ENCODE results near the gene SORBS1. TPM values are rescaled to one million over a fixed set of nuclear protein-coding genes. Genes with fewer than 3 reads are reported as not detected.

Gene SORBS1
- total and polyA plus RNA-seq, 9 of the 15 experiments (the other 6 are each of a cell fraction or from before 2014, with no cell fraction given): 2.0 to 13.3 (median 6.5) TPM

DNA sequence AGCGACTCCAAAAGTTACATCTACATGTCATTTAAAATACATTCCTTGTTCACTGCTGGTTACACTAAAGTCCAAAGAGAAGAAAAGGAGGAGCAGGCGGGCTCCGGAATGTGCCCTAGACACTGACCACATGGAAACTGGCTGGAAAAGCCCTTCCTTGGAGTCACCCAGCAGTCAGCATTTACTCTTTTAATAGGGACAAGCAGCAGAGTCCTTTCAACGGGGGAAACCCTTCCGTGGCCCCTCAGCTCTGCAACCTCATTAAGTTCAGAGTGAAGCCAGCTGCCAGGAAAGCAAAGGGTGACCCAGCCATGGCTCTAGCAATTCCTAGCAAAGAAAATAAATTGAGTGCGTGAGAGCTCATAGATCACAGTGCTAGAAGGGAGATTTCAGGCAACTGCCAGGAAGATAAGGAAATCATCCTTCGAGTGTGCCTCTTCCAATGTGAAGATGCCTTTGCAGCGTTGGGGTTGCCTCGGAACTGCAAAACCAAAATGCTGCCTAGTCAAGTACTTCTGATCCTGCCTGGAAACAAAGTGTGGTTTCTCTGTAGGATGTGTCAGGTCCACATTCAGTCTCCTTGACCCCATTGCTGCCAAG, 101.6 kb downstream of the SORBS1 start:
- in situ Hi-C loops (cut with MboI) (no loop called here), intact Hi-C loops (cut with micrococcal nuclease) (no loop called here)
- Histone ChIP-seq H3K4me3 (no peak overlapping the region), H2AFZ (ENCODE audit: low read depth, low read length) (no peak overlapping the region), H3K4me1 (replicated peaks in 1 of 2; ENCODE audit: control insufficient read depth in 2 of 2, insufficient read depth in 2 of 2, low read length in 2 of 2) (no peaks in the 10 kb centered on the region; a peak in 1 of 5 replicates), H3K9ac (ENCODE audit: insufficient read depth in 1 of 2, low read depth in 2 of 2, low read length in 2 of 2) (no peak overlapping the region), H3K9me3 (replicated peaks; ENCODE audit: control insufficient read depth, insufficient read depth, low read depth, low read length) (no peaks in the 10 kb centered on the region), H3K9me1 (ENCODE audit: control insufficient read depth, insufficient read depth, low read length) (no peaks in the 10 kb centered on the region), H3K36me3 (ENCODE audit: control insufficient read depth, insufficient read depth, low read length) (no peaks in the 10 kb centered on the region), H3K79me2 (ENCODE audit: control insufficient read depth, insufficient read depth, low read length) (no peaks in the 10 kb centered on the region), H3K27me3 (ENCODE audit: control insufficient read depth in 2 of 2, insufficient read depth in 2 of 2, low read length in 2 of 2) (no peaks in the 10 kb centered on the region), H4K20me1 (replicated peaks; ENCODE audit: control insufficient read depth, insufficient read depth, low read length) (no peaks in the 10 kb centered on the region), H3K4me2 (ENCODE audit: insufficient read depth, low read length) (no peak overlapping the region), H3K27ac (ENCODE audit: extremely low read depth, low read depth, low read length) (no peak overlapping the region)
- WGBS (ENCODE audit: insufficient coverage, low coverage, missing lambda C conversion rate): 67% methylated on average over 6 of the region's 9 CpGs
- ChIA-PET POLR2A (interaction anchor here (0.6 kb wide), 2 partner anchors 121 to 296 kb away, joined by 3 to 4 read pairs; no protein-coding TSS in a partner anchor), CTCF (ENCODE audit: low intra/inter-chr PET ratio) (no interaction called here)
- TF ChIP-seq ZEB2 (IDR thresholded peaks at IDR 0.05) (no peak), TSC22D4 (tag; IDR thresholded peaks at IDR 0.05) (no peak), LARP7 (IDR thresholded peaks at IDR 0.05) (no peak), ZNF668 (CRISPR knock-in tag; IDR thresholded peaks at IDR 0.05) (no peak)
- TF ChIP-seq, protein P1, sequence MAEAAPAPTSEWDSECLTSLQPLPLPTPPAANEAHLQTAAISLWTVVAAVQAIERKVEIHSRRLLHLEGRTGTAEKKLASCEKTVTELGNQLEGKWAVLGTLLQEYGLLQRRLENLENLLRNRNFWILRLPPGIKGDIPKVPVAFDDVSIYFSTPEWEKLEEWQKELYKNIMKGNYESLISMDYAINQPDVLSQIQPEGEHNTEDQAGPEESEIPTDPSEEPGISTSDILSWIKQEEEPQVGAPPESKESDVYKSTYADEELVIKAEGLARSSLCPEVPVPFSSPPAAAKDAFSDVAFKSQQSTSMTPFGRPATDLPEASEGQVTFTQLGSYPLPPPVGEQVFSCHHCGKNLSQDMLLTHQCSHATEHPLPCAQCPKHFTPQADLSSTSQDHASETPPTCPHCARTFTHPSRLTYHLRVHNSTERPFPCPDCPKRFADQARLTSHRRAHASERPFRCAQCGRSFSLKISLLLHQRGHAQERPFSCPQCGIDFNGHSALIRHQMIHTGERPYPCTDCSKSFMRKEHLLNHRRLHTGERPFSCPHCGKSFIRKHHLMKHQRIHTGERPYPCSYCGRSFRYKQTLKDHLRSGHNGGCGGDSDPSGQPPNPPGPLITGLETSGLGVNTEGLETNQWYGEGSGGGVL (CRISPR knock-in tag; IDR thresholded peaks at IDR 0.05): no peak
- ATAC-seq (no peak; the same call in 2 of the 3 replicates), FAIRE-seq (no peak), DNase-seq (ENCODE audit: extremely low read depth in 1 of 4, low spot score in 3 of 4) (no peak)
- no TSS peak for BruUV-seq (replicated peaks)
